Smooth muscle cell of the coronary artery (primary cell): Measurements from ENCODE around the gene GRSF1. TPM values are rescaled to one million over a fixed set of nuclear protein-coding genes. Genes with fewer than 3 reads are reported as not detected.

Source experiments
- total RNA-seq: library from RNA; depleted of rRNA; stranded (reverse); fragments of >200 nt; gene quantifications from 2 replicates; pipeline ENCODE4 v1.2.3, GENCODE V29; 2014; ENCODE audit warnings: low replicate concordance

Gene GRSF1
- 83.0 and 85.9 TPM in 2 replicates for total RNA-seq

GRCh38 chr4:70839589-70840093 is at the start of gene GRSF1:
Gene GRSF1 (minus strand): TSS chr4:70839890. CDS start chr4:70839827, 63 bp downstream.

Other genes starting within 250 kb of the GRSF1 start
- gene AMBN, start 247.6 kb downstream of the GRSF1 start, total RNA-seq, result not detected in 2 replicates
- not detected in 2 replicates for gene ENAM, start 211.1 kb downstream of the GRSF1 start, total RNA-seq
- gene JCHAIN, start 173.4 kb downstream of the GRSF1 start, total RNA-seq, result 1.1 TPM in 1 of 2 replicates, not detected in the other
- 17.0 and 20.1 TPM in 2 replicates for gene UTP3, start 151.4 kb downstream of the GRSF1 start, total RNA-seq
- 29.8 and 50.7 TPM in 2 replicates for gene RUFY3, start 117.9 kb downstream of the GRSF1 start, total RNA-seq
- 2.5 and 8.2 TPM in 2 replicates for gene MOB1B, start 62.5 kb upstream of the GRSF1 start, total RNA-seq
- 8.0 and 8.6 TPM in 2 replicates for gene DCK, start 153.8 kb upstream of the GRSF1 start, total RNA-seq